Suprapubic skin (tissue), 4 donors: Measurements from ENCODE around the gene SMARCC1. TPM values are rescaled to one million over a fixed set of nuclear protein-coding genes. Genes with fewer than 3 reads are reported as not detected.

Experiments
- DNase-seq, 2 donors: peaks; one replicate each; pipeline ENCODE4 v3.0.0-alpha.2; 2019; ENCODE audit warnings: low spot score in 2 of 2
- H3K27ac ChIP-seq: fragments of 200-600 bp; sonication (generic); one replicate; pipeline ENCODE4 v1.5.1; 2019
- H3K27me3 ChIP-seq: fragments of 200-600 bp; sonication (generic); one replicate; pipeline ENCODE4 v1.5.1; 2019
- H3K36me3 ChIP-seq: fragments of 200-600 bp; sonication (generic); one replicate; pipeline ENCODE4 v1.5.1; 2019
- H3K4me1 ChIP-seq: fragments of 200-600 bp; sonication (generic); one replicate; pipeline ENCODE4 v1.5.1; 2019
- H3K4me3 ChIP-seq: fragments of 200-600 bp; sonication (generic); one replicate; pipeline ENCODE4 v1.5.1; 2019; ENCODE audit warnings: mild to moderate bottlenecking
- H3K9me3 ChIP-seq: fragments of 200-600 bp; sonication (generic); one replicate; pipeline ENCODE4 v1.5.1; 2019
- EP300 ChIP-seq: sonication (generic); formaldehyde crosslinking; IDR thresholded peaks from one replicate; pipeline ENCODE4 v1.6.1; 2017; ENCODE audit warnings: antibody characterized with exemption
- POLR2A ChIP-seq, 2 donors: fragments of 450-650 bp; IDR thresholded peaks; one replicate each; pipeline ENCODE4 v1.6.1; 2017; ENCODE audit warnings: antibody characterized with exemption in 2 of 2, mild to moderate bottlenecking in 2 of 2, moderate library complexity in 2 of 2
- POLR2AphosphoS5 ChIP-seq, 3 donors: sonication (generic); formaldehyde crosslinking; IDR thresholded peaks; one replicate each; pipeline ENCODE4 v1.6.1; 2017; ENCODE audit warnings: antibody characterized with exemption in 3 of 3
- WGBS: methylation state at CpG from one replicate; pipeline ENCODE4 v1.1.5; 2018; 5-methylcytosine and 5-hydroxymethylcytosine counted together
- total RNA-seq, 4 donors: library from RNA; depleted of rRNA; stranded (reverse); fragments of >200 nt; gene quantifications; one replicate each; pipeline ENCODE4 v1.1.0, GENCODE V29; 2016
- TF ChIP-seq, protein P1 (sequence below), 2 donors: fragments of 200-600 bp in 1 of 2; fragments of 450-650 bp in 1 of 2; sonication (generic) in 1 of 2; IDR thresholded peaks; one replicate each; pipeline ENCODE4 v1.5.1; 2016 to 2019; ENCODE audit warnings: antibody characterized with exemption in 2 of 2, mild to moderate bottlenecking in 1 of 2, moderate library complexity in 1 of 2

Gene SMARCC1
- total RNA-seq, 4 donors from 2014 or later: 41.0 to 75.5 (median 58.1) TPM

DNA sequence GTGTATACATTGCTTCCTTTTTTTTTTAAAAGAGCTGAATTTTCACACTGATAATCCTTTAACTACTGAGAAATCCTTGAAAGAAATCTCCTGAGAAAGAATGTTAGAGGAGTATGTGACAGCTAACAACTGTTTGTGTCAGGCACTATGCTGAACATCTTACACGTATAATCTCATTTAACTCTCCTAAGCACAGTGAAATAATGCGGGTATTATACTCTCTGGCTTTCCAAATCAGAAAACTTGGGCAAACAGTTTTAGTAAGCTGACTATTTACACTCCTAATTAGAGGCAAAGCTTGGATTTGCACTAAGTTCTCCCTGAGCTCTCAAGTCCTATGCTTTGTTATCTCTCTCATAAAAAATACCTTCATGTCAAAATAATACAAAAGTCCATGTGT lies 69.3 kb downstream of the SMARCC1 start:
- WGBS: 97% methylated on average over 2 of the region's 2 CpGs
- H3K36me3 ChIP-seq: peaks cover 73% of the 10 kb centered on the region

DNA sequence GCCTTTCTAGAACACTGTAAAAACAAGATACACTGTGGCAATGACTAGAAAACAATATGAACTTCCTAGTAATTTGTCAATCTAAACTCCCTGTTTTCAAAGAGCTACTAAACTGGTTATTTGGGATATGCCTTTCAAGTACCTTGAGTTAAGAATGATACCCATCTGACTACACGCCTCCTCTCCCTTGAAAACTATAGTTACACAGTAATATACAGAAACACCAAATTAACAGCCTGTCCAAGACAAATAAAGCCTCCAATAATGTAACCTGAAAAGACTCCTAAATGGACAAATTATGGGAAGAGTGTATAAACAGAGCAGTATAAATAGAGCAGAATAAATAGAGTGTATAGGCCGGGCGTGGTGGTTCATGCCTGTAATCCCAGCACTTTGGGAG lies 70.1 kb downstream of the SMARCC1 start:
- no peaks in the 10 kb centered on the region for H3K27me3 ChIP-seq
- TF ChIP-seq EP300 (no peak), POLR2A (IDR thresholded peaks at IDR 0.05) (no peak), POLR2AphosphoS5 (IDR thresholded peaks at IDR 0.05) (no peak)
- TF ChIP-seq, protein P1, sequence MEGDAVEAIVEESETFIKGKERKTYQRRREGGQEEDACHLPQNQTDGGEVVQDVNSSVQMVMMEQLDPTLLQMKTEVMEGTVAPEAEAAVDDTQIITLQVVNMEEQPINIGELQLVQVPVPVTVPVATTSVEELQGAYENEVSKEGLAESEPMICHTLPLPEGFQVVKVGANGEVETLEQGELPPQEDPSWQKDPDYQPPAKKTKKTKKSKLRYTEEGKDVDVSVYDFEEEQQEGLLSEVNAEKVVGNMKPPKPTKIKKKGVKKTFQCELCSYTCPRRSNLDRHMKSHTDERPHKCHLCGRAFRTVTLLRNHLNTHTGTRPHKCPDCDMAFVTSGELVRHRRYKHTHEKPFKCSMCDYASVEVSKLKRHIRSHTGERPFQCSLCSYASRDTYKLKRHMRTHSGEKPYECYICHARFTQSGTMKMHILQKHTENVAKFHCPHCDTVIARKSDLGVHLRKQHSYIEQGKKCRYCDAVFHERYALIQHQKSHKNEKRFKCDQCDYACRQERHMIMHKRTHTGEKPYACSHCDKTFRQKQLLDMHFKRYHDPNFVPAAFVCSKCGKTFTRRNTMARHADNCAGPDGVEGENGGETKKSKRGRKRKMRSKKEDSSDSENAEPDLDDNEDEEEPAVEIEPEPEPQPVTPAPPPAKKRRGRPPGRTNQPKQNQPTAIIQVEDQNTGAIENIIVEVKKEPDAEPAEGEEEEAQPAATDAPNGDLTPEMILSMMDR (IDR thresholded peaks at IDR 0.05): no peak
- DNase-seq: no peak
- H3K9me3 ChIP-seq: no peaks in the 10 kb centered on the region
- H3K36me3 ChIP-seq: peaks cover 75% of the 10 kb centered on the region
- 95% methylated on average over 3 of the region's 3 CpGs for WGBS
- H3K27ac ChIP-seq: no peak overlapping the region
- H3K4me3 ChIP-seq: no peak overlapping the region
- no peaks in the 10 kb centered on the region for H3K4me1 ChIP-seq

More for the DNA sequence above, 69.3 kb downstream of the SMARCC1 start:
- Histone ChIP-seq H3K27me3 (no peaks in the 10 kb centered on the region), H3K27ac (no peak overlapping the region), H3K4me1 (no peaks in the 10 kb centered on the region), H3K4me3 (no peak overlapping the region), H3K9me3 (no peaks in the 10 kb centered on the region)
- DNase-seq: no peak
- TF ChIP-seq EP300 (no peak), POLR2AphosphoS5 (IDR thresholded peaks at IDR 0.05) (no peak), POLR2A (IDR thresholded peaks at IDR 0.05) (no peak)
- TF ChIP-seq, protein P1 (IDR thresholded peaks at IDR 0.05): no peak

DNA sequence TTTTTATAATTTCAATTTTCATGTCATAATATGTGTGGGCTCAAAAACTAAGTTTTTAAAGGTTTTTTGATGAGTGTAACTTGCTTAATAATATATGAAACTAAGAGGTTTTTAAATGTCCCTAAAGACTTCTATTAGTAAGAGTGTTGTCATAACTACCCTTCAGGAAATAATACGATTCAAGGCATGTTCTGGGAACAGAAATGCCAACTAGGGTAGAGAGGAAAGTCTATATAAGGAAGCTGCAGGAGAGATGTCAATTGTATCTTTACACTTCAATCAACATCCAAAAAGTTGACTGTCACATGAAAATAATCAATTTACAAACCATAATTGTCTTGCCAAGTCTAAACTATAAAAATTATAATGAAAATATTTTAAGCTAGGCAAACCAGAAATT lies 76.3 kb downstream of the SMARCC1 start:
- TF ChIP-seq POLR2AphosphoS5 (IDR thresholded peaks at IDR 0.05) (no peak), POLR2A (IDR thresholded peaks at IDR 0.05) (no peak), EP300 (no peak)
- TF ChIP-seq, protein P1 (IDR thresholded peaks at IDR 0.05): no peak
- Histone ChIP-seq H3K9me3 (no peaks in the 10 kb centered on the region), H3K36me3 (peaks cover 88% of the 10 kb centered on the region), H3K4me1 (no peaks in the 10 kb centered on the region), H3K27me3 (no peaks in the 10 kb centered on the region), H3K27ac (no peak overlapping the region), H3K4me3 (no peak overlapping the region)
- no peak for DNase-seq
- WGBS: 35% methylated on average over 1 of the region's 1 CpG

DNA sequence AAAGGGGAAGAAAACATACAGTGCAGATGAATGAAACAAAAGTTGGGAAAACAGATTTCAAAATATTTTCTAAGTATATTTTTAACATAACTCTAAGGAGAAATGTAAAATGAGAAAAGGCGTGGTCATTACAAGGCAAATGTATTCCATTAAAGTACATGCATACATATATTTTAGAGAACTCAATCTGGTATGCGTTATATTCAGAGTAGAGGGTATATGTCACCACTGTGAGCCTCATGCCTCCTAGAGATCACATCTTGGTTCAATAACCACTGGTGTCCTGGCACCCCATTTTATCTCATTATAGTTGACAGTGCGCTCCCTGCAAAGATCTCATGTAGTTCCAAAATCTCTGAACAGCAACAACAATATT lies 77.5 kb downstream of the SMARCC1 start:
- TF ChIP-seq POLR2A (IDR thresholded peaks at IDR 0.05) (no peak), POLR2AphosphoS5 (IDR thresholded peaks at IDR 0.05) (no peak), EP300 (no peak)
- TF ChIP-seq, protein P1 (IDR thresholded peaks at IDR 0.05): no peak
- Histone ChIP-seq H3K27me3 (no peaks in the 10 kb centered on the region), H3K36me3 (peaks cover 82% of the 10 kb centered on the region), H3K9me3 (no peaks in the 10 kb centered on the region), H3K4me3 (no peak overlapping the region), H3K27ac (no peak overlapping the region), H3K4me1 (no peaks in the 10 kb centered on the region)
- 93% methylated on average over 3 of the region's 3 CpGs for WGBS
- DNase-seq: no peak

DNA sequence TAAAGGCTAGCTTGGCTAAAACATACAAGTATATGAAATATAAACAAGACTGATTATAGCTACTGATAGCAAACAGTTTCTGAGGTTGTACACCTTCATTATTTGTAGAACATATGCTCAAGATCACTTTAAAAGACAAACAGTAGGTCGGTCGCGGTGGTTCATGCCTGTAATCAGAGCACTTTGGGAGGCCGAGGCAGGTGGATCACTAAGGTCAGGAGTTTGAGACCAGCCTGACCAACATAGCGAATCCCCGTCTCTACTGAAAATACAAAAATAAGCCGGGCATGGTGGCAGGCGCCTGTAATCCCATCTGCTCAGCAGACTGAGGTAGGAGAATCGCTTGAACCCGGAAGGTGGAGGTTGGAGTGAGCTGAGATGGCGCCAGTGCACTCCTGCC lies 80.3 kb downstream of the SMARCC1 start:
- 97% methylated on average over 11 of the region's 11 CpGs for WGBS
- TF ChIP-seq, protein P1 (IDR thresholded peaks at IDR 0.05): no peak
- TF ChIP-seq EP300 (no peak), POLR2AphosphoS5 (IDR thresholded peaks at IDR 0.05) (no peak), POLR2A (IDR thresholded peaks at IDR 0.05) (no peak)
- H3K27me3 ChIP-seq: no peaks in the 10 kb centered on the region

More for the DNA sequence above, 80.3 kb downstream of the SMARCC1 start:
- no peak for DNase-seq
- Histone ChIP-seq H3K27ac (no peak overlapping the region), H3K4me3 (no peak overlapping the region), H3K9me3 (no peaks in the 10 kb centered on the region), H3K36me3 (peaks cover 68% of the 10 kb centered on the region), H3K4me1 (no peaks in the 10 kb centered on the region)
